Fibroblast of skin of left quadriceps (primary cell): ENCODE results near the gene PGBD1.
A peak's percentile ranks its signal among the peaks of the same experiment; 100 is the strongest.

Experiments
- DNase-seq, 2 experiments: peaks; one replicate each; pipeline ENCODE4 v3.0.0-alpha.2; 2013; ENCODE audit warnings: low read depth in 2 of 2

PGBD1 gene, protein sequence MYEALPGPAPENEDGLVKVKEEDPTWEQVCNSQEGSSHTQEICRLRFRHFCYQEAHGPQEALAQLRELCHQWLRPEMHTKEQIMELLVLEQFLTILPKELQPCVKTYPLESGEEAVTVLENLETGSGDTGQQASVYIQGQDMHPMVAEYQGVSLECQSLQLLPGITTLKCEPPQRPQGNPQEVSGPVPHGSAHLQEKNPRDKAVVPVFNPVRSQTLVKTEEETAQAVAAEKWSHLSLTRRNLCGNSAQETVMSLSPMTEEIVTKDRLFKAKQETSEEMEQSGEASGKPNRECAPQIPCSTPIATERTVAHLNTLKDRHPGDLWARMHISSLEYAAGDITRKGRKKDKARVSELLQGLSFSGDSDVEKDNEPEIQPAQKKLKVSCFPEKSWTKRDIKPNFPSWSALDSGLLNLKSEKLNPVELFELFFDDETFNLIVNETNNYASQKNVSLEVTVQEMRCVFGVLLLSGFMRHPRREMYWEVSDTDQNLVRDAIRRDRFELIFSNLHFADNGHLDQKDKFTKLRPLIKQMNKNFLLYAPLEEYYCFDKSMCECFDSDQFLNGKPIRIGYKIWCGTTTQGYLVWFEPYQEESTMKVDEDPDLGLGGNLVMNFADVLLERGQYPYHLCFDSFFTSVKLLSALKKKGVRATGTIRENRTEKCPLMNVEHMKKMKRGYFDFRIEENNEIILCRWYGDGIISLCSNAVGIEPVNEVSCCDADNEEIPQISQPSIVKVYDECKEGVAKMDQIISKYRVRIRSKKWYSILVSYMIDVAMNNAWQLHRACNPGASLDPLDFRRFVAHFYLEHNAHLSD

DNA sequence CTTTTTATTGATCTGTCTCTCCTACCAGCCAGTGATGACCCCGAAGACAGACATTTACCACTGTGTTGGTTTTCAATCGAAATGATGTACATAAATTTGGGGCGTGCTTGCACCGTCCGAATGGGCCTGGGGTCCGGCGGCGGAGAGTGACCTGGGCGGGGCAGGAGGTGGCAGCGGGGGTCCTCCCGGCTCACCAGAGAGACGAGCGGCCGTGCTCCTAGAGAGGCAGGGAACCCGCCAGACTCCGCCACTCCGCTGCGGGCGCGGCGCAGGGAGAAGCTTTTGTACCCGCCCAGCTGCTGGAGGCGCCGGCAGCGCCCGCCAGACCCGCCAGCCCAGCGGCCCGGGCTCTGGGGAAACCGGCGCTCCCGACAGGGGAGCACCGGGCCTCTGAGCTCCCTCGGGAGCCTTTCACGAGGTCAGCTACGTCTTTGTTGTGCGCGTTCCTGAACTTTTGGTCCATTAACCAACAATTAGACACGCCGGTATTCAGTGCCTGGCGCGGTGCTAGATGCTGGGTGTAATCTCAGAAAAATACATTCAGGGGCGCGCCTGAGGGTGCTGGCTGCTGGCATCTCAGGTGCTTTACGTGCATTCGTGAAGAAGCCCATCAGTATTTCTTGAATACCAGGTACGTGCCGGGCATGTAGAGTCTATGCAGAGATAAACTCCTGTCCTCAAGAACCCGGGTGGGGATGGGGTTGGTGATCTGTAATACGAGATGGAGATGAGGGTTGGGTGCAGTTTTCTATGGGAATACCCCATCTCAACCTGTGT, at the start of gene PGBD1:
TSS of gene PGBD1 (plus strand) at position 285 of the 777 bp plus-strand sequence. CDS start 2,242 bp downstream, outside the sequence.
- peak; percentile 44 to 46 for DNase-seq

DNA sequence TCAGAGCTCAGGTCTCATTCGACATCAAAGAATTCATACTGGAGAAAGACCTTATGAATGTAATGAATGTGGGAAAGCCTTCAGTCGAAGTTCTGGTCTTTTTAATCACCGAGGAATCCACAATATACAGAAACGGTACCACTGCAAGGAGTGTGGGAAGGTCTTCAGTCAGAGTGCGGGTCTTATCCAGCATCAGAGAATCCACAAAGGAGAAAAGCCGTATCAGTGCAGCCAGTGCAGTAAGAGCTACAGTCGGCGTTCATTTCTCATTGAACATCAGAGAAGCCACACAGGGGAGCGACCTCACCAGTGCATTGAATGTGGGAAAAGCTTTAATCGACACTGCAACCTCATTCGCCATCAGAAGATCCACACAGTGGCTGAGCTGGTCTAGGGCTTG, 48.6 kb upstream of the PGBD1 start:
- DNase-seq = no peak

DNA sequence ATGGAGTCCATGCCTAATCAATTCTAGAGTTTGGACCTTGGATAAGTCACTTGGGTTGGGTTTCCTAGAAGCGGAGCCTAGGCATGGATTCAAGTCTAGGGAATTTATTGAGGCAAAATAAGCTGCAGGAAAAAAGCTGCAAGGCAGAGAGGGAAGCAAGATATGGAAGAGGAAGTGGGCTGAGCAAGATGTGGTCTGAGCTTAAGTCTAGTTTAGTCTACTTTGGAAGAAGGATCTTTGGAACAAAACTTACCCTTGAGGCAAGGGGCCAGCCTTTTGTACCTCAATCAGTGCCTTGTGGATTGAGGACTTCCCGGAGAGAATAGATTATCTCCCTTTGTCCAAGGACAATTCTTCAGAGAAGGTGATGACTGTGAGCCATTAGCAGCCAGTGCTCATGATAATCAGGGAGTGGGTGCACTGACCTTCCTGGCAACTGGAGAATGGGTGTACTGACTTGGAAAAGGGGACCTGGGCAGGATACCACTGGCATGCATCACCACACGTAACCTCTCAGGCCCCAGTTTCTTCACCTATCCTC, 45.4 kb upstream of the PGBD1 start:
- no peak for DNase-seq

DNA sequence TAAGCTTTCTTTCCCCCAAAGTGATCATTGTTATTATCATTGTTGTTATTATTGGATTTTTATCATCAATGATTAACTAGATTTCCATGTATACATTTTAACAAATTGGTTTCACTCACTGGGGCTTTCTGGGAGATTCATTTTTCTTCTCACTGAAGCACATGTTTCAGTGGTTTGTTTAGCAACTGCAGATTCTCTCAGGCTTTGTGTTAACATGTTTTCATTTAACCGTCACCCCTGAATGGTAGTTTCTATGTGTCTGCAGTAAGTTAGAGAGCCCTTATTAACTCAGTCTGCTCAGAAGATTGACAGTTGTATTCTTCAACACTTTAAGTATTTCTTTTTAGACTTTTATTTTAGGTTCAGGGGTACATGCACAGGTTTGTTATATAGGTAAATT, 41.7 kb upstream of the PGBD1 start:
- no peak for DNase-seq

DNA sequence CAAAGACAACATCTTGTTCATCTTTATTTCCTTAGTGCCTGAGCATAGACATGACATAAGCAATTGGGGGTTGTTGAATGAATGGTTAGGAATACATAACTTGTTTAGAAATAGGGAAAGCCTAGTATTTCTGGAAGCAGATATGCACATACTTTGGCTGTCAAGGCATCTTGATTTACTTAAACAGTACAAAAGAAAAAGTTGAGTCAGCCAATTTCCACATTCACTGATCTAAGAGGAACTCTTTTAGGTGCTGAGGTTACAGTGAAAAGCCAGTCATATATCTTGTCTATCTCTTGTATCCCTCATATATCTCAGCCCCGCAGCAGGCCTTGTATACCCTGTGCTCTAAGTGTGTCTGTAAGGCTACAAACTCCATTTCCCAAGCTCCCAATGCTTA, 40.9 kb upstream of the PGBD1 start:
- no peak for DNase-seq

DNA sequence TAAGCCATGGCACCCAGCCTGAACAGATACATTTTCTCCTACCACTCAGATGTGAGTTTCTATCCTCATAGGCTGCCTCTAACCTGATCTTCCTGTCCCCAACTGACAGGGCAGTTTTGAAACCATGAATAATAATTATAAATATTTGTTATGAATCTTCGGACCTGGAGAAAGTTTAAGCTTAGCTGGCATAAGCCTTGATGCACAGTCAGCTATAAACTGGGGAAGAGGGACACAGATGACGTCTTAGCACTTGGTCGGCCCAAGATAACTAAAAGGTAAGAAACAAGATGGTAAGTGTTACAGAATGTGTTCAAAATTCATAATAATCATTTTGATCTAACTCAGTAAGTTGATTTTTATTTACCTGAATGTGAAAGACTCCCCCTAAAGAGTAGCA, 37.4 kb upstream of the PGBD1 start:
- no peak for DNase-seq

DNA sequence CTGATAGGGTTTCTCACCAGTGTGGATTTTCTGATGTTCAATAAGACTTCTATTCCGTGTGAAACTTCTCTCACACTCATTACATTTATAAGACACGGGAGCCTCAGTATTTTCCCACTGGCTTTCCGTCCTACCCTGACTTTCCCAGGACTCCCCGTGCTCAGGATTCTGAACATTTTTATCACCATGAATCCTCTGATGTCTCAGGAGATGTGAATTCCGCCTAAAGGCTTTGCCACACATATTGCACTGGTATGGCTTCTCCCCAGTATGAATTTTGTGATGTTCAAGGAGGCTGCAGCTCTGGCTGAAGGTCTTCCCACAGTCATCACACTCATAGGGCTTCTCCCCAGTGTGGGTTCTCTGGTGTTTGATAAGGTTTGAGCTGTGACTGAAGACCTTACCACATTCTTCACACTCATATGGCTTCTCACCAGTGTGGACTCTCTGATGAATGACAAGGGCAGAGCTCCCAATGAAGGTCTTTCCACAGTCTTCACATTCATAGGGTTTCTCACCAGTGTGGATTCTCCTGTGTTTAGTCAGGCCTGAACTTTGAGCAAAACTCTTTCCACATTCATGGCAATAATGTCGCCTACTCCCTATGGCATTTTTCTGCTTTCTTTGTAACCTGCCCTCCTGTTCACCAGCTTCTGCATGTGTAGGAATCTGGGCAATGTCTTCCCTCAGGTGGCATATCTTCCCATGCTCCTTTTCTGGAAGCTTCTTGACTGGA, 36.0 kb upstream of the PGBD1 start:
- DNase-seq = no peak

DNA sequence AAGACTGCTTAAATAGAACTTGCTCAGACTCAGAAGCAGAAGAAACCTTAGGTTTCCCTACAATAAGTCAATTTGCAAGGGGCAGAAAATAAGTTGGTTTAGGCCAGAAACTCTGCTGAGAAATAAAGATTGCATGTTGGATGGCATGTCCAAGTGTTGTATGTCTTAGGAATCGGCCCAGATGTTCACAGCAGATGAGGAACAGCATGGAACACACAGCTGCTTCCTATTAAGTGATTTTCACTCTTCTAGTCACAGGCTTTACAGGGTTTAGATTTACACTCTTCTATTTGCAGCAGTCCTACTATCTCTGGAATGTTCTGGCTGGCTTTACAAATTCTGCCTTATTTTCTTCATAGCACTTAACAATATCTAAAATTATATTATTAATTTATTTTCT, 32.5 kb upstream of the PGBD1 start:
- no peak for DNase-seq

DNA sequence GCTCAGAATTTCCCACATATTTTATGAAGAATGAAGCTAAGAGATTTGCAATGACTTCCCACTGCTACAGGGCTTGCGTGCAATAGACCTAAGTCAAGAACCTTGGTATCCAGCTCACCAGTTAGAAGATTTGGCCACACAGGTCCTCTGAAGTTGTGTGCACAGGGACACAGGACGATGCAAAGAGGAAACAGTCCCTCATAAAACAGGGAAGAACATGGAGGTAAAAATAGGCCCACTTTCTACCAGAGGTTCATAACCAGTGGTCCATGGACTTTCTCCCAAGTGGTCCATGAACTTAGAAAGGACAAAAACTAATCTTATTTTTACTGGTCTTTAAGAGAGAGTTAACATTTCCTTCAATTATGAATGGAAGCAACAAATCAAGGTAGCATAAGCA, 30.6 kb upstream of the PGBD1 start:
- no peak for DNase-seq

DNA sequence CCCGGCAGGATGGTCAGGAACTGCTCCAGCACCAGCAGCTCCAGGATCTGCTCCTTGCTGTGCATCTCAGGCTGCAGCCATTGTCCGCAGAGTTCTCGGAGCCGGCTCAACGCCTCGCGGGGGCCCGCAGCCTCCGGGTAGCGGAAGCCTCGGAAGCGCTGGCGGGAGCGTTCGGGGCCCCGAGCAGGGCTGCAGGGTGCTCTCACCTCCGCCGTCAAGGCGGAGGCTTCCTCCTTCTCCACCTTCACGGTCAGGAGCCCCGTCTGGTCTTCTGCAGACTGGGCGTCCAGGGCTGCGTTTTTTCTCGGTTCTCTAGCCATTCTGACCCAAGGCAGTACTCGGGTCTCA, 29.7 kb upstream of the PGBD1 start:
- DNase-seq = no peak

DNA sequence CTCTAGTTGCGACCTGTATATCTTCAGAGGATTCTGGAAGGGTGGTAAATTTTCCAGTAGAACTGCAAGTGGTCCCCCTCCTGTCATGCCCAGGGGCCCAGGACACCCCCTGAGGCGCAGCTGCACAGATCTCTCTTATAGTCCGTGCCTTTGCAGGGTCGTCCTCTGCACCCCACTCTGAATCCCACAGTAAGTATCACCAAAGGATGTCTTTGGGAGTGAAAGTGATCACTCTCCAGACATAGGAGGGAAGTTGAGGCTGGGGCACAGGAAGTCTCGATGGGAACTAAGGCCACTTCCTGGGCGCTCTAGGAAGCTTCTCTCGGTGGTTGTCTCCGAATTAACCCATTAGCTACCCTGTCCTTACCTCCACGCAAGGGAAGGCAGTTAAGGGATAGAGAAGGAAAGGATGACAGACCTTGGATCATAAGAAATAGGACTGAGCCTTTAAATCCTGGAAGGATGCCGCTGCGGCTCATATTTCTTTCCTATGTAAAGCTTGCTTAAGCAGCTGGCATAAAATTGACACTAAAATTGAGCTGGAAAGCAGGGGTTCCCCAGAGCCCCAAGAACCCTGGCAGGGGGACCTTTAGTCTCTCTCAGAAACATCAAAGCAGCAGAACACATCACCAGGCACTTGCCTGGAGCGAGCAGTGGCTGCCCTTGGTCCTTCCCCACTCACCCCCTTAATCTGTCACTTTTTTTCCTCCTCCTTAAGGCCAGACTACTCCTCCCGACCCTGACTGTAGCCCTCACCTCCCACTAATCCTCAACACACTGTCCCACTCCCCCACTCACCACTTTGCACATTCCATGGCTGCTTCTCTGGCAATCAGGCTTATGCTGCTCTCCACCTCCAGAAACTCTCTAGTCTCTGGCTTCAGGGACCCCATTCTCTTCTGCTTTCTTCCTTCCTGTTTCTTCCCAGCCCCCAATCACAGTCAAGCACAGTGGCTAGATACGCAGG, 29.1 kb upstream of the PGBD1 start, which contains the start of gene ZKSCAN4:
TSS of gene ZKSCAN4 (minus strand) at position 261 of the 967 bp plus-strand sequence. CDS start 289 bp downstream, outside the sequence.
- peak; percentile 81 for DNase-seq

DNA sequence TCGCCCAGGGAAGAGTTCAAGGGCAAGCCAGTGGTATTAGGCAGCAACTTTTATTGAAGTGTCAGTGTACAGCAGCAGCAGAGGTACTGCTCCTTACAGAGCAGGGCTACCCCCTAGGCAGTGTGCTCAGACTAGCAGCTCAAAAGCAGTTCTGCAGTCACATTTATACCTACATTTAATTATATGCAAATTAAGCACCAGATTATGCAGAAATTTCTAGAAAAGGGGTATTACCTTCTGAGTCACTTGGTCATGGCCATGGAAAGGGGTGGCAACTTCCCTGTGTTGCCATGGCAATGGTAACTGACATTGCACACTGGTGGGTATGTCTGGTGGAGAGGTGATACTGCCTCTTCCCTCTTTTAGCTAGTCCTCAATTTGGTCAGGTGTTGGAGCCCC, 27.3 kb upstream of the PGBD1 start:
- DNase-seq = no peak

DNA sequence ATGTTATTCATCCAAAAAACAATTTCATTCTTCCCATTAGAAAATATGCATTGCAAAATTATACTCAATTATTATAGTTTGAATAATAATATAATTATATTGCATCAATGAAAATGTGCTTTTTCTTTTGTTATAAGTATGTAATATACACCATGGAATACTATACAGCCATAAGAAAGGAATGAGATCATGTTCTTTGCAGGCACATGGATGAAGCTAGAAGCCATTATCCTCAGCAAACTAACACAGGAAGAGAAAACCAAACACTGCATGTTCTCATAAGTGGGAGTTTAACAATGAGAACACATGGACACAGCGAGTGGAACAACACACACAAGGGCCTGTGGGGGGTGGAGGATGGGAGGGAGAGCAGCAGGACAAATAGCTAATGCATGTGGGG, 24.3 kb upstream of the PGBD1 start:
- DNase-seq = no peak

DNA sequence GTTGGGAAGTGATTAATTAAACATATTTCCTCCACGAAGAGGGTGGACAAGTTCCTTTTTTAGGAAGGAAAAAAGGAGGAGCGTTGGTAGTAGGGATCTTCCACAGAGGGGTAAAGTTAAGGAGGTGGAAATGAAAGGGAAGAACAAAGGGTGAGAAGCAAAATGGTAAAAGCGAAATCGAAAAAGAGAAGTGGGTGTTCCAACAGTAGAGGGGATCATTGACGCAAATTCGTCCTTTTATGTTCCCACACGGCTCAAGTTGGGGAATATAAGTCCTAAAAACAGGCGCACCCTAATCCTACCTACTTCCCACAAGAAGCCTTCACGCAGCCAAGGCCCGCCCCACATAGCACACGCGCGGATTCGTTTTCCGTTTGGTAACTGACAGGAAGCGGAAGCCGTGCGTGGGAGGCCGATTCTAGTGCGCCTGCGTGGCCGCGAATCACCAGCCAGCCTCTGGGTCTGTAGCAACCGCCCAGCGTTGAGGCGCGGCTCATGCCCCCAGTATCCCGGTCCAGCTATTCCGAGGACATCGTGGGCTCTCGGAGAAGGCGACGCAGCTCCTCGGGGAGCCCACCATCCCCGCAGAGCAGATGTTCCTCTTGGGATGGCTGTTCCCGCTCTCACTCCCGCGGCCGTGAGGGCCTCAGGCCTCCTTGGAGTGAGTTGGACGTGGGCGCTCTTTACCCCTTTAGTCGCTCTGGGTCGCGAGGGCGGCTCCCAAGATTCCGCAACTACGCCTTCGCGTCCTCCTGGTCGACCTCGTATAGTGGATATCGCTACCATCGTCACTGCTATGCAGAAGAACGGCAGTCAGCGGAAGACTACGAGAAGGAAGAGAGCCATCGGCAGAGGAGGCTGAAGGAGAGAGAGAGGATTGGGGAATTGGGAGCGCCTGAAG, 22.2 kb upstream of the PGBD1 start, which contains the start of gene NKAPL:
TSS of gene NKAPL (plus strand) at position 421 of the 901 bp plus-strand sequence. CDS start at position 496, 75 bp downstream.
- DNase-seq = peak in 1 of 2 experiments; percentile 28

DNA sequence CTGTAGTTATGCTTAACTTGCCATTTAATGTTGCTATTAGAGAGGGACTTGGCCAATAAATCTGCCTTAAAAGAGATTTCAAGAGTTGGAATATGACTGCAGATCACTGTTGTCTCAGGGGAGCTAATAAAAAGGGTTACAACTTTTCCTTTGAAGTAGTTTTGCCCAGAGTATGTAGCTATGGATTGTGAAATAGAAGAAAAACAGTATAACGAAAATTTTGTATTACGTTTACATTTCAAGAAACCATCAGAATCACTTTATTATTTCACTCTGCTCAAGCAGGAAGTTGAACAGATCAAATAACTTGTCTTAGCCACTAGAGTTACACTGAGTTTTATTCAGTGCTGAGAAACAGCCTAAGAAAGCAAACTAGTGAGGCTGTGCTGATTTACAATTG, 17.4 kb upstream of the PGBD1 start:
- DNase-seq = no peak

DNA sequence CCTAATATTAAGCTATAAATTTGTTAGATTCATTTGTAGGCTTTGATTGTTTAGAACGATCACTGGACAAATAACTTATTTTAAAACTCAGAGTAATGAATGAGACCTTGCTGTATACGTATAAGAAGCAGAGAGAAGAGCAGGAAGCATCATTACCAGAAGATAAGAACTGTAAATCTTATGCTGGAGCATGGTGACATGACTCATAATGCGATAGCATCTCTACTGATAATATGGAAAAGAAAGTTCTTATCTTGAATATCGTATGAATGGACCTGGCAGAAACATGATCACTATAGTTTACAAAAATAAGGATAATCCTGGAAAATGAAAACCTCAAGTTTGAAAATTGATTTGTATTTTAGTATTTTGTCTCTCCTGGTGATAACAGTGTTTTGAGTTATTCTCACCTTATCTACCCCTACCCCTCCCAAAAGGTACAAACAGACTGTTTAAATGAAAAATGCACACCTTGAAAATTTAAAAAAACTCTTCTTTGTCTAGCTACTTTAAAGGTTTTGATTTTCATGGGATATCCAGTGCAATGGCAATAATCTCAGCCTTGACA, 16.5 kb upstream of the PGBD1 start:
- DNase-seq = no peak

DNA sequence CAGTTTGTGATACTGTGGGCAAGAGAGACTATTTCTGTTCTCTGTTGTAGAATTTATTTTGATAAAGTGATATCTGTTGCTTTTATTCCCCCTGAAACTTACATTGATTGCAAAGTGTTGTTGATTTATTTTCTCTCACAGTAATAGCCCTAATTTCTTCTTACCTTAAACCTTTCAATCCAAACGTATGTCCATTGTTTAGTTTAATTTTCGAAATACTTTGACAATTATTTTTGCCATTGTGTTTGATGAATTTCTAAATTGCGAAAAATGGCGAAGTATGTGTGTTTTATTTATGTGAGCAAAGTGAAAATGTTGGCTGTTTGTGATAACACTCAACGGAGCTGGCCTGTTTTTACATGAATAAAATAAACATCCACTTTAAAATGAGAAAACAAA, 14.8 kb upstream of the PGBD1 start:
- no peak for DNase-seq

DNA sequence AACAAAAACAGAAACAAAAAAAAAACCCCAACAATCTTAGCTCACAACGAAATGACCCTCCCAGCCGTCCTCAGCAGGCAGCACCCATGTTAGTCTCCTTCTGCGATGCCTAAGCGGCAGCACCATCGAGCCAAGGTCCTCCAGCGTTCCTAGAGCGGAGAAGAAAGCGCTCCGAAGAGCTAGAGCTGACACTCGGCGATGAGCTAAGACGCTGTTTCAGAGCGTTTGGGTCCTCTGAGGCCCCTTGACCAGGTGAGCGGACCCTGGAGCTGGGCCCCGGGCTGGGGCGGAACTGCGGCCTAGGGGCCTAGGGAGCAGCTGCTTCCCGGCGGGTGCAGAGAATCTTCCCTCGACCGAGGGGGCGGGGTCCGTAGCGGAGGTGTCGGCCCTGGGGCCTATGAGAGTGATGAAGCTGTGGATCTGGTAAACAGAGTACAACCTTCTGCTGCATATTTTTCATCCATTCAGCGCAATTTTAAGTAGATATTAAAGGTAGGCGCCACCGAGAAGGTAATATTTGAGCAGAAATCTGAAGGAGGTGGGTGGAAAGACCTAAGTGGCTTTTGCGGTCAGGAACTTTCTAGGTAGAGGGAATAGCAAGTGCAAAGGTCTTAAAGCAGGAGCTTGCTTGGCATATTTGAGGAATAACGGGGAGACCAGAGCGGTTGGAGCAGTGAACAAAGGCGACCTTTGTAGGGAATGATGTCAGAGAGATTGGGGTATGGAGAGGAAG, 14.2 kb upstream of the PGBD1 start, which contains the start of gene ZSCAN26:
TSS of gene ZSCAN26 (plus strand) at position 182 of the 733 bp plus-strand sequence. CDS start 4,777 bp downstream, outside the sequence.
- DNase-seq = peak; percentile 78 to 80
